ENCODE data around the gene GRID1.

- TF ChIP-seq POLR2A (IDR thresholded peaks at IDR 0.05; ENCODE audit: low read length) (no peak), GATA1 (IDR thresholded peaks at IDR 0.05; ENCODE audit: low read depth, low read length) (no peak)
Observed at GRCh38 chr10:86055928-86056327, 310.7 kb downstream of the GRID1 start.

All from erythroblast (primary cell).